Stimulated activated CD8-positive, alpha-beta memory T cell treated with anti-CD3 and anti-CD28 coated beads, Interleukin-7, amount 100 ng/mL, for 1 hour (primary cell): Measurements from ENCODE around the gene RELT.

ENCODE experiments used
- DNase-seq, 2 donors: peaks; one replicate each; pipeline ENCODE4 v3.0.0-alpha.2; 2020; ENCODE audit warnings: low read depth in 2 of 2

Gene RELT

DNA sequence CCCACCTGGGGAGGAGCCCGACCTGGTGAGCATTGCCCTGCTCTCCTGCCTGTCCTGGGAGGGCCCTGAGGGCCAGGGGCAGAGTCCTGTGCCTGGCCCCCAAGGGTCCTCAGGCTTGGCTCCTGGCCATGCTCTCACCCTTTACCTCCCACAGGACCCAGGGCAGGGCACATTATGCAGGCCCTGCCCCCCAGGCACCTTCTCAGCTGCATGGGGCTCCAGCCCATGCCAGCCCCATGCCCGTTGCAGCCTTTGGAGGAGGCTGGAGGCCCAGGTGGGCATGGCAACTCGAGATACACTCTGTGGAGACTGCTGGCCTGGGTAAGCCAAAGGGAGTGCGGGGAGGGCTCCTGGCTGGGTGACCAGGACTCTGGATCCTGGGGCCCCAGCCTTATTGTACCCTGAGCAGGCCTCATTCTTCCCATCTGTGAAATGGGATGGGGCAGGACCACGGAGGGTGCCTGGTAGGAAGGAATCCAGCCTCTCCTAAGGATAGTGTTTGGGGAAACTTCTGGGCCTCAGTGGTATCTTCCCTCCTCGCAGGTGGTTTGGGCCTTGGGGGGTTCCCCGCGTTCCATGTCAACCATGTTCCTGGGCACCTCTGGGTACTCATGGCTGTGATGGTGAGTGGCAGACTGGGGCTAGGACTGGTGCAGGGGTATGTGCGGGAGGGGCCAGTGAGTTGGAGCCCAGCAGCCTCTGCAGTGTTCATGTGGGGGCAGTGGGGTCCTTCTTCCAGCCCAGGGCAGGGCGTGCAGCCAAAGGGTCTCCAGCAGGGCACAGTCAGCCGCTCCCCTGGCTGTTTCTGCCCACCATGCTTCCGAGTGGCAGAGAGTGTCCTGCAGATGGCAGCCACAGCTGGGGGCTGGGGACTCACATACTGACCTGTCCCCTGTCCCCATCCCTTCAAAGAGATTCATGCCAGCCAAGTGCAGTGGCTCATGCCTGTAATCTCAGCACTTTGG is 14.7 kb downstream of the RELT start:
- DNase-seq = no peak

GRCh38 chr11:73391665-73392064 is 15.5 kb downstream of the RELT start:
- DNase-seq = no peak

DNA sequence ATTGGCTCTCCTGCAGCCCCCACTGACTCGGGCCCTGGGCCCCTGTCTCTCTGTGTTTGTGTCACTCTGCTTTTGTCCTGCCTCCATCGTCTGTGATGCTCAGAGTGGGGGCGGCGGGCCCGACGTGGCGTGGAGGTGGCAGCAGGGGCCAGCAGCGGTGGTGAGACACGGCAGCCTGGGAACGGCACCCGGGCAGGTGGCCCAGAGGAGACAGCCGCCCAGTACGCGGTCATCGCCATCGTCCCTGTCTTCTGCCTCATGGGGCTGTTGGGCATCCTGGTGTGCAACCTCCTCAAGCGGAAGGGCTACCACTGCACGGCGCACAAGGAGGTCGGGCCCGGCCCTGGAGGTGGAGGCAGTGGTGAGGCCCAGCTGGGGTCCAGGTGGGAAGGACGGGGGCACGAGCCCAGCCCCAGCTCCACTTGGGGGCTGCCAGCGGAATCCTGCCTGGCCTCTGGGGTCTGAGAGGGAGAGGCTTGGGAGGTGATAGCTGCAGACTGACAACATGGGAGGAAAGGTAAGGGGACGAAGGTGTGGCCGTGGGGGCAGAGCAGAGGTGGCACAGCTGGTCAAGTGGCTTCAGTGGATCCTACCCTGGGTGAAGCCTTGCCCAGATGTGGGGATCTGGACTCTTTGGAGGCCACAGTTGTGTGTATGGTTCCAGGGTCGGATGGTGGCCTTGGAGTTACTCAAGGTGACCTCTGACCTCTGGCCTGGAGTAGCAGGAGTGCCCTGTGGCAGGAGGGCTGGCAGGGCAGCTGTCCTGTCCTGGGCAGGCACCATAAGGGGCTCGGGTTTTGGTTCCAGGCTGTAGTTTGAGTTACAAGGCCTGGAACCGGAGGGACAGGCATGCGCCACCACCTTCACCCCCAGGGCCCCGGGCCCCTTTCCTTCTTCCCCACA is 16.2 kb downstream of the RELT start:
- no peak for DNase-seq

DNA sequence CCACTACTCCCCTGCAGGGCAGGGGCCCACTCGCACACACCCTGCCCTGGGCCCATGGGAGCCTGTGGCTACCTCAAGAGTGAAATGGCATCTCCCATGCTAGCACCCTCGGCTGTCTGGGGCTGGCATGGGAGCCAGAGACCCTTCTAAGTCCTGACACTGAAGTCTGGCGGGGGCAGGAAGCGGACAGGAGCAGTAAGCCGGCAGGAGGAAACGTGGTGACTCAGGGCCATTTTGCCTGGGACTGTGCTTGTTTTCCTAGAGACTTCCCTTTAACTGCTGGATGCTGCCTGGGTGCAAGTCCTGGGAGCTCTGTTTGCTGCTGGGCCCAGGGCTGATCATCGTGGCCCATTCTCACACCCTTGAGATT is 16.8 kb downstream of the RELT start:
- no peak for DNase-seq

DNA sequence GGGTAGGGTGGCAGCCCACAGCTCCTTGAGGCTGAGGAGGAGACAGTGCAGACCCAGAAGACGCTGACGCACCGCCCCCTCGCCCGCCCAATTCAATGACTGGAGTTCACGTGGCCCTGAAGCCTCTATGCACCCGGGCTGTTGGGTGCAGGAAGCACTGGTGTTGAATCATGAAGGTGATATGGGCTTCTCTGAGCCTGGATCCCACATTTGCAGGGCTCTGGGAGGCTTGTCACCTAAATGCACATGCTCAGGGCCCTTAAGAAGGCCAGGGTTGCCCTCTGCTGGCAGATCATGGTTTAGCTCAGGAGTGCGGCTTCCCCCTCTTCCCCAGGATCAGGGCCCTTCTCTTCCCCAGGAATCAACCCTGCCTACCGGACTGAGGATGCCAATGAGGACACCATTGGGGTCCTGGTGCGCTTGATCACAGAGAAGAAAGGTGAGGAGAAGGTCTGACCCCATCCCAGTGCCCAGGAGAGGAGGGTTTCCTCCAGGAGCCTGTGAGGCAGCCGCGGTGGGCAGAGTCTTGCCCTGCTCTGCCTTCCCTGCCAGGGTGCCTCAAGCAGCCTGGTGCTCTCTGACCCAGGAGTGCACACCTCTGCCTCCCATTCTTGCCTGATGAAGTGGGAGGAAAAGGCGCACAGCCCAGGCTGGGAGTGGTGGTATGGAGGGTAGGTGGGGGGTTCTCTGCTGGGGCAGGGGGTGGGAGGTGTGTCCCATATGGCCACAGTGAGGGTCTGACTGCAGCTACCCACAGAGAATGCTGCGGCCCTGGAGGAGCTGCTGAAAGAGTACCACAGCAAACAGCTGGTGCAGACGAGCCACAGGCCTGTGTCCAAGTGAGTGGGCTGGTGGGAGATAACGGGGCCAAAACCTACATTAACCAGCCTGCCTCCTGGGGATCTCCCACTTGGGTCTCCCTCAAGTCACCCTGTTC is 17.5 kb downstream of the RELT start:
- DNase-seq = peak; percentile 31 to 34

- DNase-seq = no peak
Observed at GRCh38 chr11:73394416-73395296, 18.5 kb downstream of the RELT start.

DNA sequence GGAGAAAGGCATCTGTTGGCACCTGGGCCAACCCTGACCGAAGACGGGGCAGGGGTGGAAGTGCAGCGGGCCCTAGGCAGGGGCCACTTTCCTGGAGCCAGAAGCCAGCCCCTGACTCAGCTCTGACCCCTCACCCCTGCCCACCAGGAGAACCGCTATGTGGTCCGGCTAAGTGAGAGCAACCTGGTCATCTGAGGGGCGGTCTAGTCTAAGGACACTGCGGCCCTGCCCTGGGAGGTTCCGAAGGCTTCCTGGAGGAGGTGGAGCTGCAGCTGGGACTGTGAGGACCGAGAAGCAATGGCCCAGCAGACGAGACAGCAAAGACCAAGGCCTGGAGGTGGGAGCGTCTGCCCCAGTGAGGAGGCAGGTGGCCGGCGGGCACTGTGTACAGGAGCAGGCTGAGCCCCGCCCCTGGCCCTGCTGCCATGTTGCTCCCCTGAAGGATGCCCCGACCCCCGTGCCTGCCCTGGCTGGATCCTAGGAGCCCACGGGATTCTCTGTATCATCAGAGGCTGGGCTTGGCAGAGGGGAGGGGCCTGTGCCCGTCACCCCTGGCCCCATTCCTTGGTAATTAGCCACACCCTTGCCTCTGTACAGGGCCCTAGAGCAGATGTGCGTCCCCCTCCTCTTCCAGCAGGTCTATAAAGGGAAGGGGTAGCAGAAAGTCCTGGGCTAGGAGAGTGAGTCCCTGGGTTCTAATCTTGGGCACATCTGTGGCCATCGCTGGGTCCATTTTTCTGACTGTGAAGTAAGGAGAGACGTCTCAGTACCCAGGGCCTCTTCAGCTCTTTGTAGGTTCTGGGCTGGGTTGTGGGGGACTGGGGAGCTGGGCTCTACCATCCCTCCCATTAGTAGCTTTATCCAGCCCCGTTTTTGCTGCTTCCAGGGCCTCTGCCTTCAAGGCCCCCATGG is 19.4 kb downstream of the RELT start:
- no peak for DNase-seq

- no peak for DNase-seq
Observed at GRCh38 chr11:73396251-73396930, 20.2 kb downstream of the RELT start.

DNA sequence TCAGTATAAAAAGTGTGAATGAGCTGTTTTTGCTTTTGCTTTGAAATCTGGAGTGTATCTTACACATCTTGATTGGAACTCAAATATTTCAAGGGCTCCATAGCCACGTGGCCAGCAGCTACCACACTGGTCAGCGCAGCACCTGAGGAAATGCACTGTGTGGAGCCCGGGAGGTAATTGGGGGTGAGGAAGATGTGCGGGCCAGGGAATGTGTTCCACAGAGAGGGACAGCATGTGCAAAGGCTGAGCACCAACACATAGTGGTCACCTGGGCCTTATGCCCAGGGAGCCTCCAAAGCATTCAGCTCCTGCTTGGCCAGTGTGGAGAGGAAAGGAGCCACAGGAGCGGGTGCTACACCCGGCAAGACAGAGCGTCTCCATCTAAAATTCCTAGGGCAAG is 20.8 kb downstream of the RELT start:
- no peak for DNase-seq

DNA sequence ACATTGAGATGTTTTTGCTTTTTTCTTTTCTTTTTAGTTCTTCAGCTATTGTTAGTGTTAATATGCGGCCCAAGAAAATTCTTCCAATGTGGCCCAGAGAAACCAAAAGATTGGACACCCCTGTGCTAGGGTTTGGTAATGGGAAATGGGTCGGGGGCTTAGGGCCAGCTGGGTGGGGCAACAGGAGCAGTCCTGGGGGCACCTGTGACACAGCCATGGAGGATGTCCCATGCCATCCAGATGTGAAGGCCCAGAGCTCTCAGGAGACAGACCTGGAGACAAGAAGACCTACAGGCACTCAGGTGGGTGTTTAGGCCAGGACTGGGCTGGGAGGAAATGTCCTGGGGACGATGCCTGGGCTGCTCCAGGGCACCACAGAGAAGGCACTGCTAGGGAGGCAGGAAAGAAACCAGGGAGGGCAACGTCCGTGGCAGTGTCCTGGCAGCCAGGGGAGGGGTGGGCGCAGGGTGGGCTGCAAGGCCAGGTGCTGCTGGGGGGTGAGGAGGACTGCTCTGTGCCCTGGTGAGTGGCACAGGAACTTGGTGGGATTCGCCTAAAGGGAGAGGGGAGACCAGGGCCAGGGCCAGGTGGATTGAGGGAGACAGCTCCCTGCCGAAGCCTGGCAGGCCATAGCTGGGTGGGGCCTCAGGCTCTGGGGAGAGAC is 21.4 kb downstream of the RELT start:
- no peak for DNase-seq

DNA sequence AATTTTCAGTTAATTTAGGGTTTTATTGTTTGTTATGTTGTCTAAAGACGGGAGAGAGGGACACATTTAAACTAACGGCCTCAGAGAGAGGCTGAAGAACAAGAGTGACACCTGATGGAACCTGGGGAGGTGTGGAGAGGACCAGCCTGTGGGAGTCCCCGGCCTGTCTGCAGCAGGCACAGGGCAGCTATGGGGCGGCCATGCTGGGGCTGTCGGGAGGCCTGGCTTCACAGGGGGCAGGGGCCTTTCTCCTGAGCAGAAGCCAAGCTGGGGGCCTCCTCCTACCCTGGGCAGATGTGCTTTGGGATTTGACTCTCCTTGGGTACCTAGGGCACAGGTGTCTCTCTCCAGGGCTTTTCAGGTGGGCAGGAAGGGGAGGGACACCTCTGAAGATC is 21.9 kb downstream of the RELT start:
- DNase-seq = no peak

DNA sequence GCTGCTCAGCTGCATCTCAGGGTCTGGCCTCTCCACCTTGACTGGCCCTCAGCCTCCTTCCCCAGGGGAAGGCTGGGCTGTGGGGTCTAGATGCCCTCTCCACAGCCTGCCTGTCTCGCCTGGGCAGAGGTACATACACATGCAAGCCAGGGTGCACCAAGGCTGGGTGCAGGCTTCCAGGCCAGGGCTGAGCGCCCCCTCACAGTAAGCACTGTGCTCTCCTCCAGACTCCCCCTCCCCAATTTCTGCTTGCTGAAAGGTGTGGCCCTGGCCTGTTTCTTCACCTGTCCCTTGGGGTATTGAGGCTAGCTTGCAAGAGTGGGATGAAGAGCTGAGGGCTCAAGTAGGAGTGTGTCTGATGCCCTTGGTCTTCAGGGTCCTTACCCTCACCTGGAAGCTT is 22.5 kb downstream of the RELT start:
- DNase-seq = no peak

- no peak for DNase-seq
Observed at GRCh38 chr11:73399159-73399590, 23.0 kb downstream of the RELT start.

DNA sequence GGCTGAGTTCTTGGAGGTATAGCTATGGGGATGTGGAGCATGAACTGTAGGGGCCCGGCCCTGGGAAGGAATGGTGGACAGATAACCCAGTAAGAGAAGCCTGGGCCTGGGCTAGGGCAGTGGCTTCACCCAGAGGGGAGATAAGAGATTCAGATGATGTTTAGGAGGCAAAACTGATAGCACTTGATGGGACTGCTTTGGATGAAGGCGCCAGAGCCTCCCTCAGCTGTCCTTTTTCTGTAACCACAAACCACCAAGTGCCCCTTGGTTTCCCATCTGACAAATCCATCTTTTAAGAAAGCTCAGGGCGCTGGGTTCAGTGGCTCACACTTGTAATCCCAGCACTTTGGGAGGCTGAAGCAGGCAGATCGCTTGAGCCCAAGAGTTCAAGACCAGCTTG is 23.4 kb downstream of the RELT start:
- DNase-seq = no peak

- DNase-seq = no peak
Observed at GRCh38 chr11:73400293-73400692, 24.1 kb downstream of the RELT start.

DNA sequence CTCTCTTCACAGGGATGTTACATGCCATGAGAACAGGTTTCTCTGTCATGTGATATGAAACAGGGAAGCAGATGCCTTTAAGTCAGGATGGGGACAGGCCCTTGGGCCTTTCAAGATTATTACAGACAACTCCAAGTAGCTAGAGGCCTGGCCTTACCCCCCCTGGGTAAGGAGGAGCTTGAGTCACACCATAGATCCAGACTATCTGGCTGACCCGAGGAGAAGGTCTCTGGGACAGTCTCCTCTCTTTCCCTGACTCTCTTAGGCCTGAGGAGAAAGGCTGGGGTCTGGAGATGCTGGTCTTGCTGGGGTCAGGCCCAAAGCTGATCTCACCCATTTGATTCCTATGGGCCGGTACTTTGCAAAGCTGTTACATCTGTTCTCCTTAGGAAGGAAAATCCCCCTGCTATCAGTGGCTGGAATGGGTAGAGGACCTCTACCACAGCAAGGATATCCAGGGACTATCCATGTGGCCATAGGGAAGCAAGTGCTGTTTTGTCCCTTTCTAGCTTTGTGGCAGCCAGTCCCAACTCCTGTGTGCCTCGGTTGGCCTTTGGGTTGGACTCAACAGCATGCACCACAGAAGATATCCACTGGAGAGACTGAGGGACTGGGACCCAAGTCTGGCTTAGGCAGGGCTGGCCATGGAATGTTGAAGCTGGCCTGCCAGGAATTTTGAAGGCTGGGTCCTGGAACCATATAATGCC is 25.2 kb downstream of the RELT start:
- no peak for DNase-seq

GRCh38 chr11:73401924-73402833 is 26.0 kb downstream of the RELT start:
- DNase-seq = no peak
